Measurements from ENCODE around the gene NIM1K.

GRCh38 chr5:43152946-43153345 lies 39.1 kb upstream of the NIM1K start:
- TF ChIP-seq CTCF (conservative IDR thresholded peaks at IDR 0.05) (no peak), EZH2 (IDR thresholded peaks at IDR 0.05; ENCODE audit: low read depth) (no peak)
